HEK293T (cell line): ENCODE measurements around the gene PTPRD.

Experiments used
- ARNT ChIP-seq: fragments of 450-650 bp; IDR thresholded peaks from 2 replicates; pipeline ENCODE4 v1.6.1; 2017; ENCODE audit warnings: mild to moderate bottlenecking
- BHLHE40 ChIP-seq: fragments of 450-650 bp; IDR thresholded peaks from 2 replicates; pipeline ENCODE4 v1.6.1; 2016; ENCODE audit warnings: mild to moderate bottlenecking, moderate library complexity, borderline replicate concordance
- CTBP1 ChIP-seq: fragments of 450-650 bp; IDR thresholded peaks from 2 replicates; pipeline ENCODE4 v1.6.1; 2016; ENCODE audit warnings: borderline replicate concordance
- ELF4 ChIP-seq: fragments of 450-650 bp; IDR thresholded peaks from 2 replicates; pipeline ENCODE4 v1.6.1; 2017; ENCODE audit warnings: antibody characterized with exemption
- FOXK2 ChIP-seq: fragments of 450-650 bp; IDR thresholded peaks from 2 replicates; pipeline ENCODE4 v1.6.1; 2016; ENCODE audit warnings: mild to moderate bottlenecking
- FOXM1 ChIP-seq: fragments of 450-650 bp; IDR thresholded peaks from 2 replicates; pipeline ENCODE4 v1.6.1; 2017; ENCODE audit warnings: mild to moderate bottlenecking, borderline replicate concordance
- L3MBTL2 ChIP-seq: fragments of 450-650 bp; conservative IDR thresholded peaks from 2 replicates; pipeline ENCODE4 v1.6.1; 2016; ENCODE audit warnings: mild to moderate bottlenecking
- LEF1 ChIP-seq: fragments of 450-650 bp; IDR thresholded peaks from 2 replicates; pipeline ENCODE4 v1.6.1; 2017; ENCODE audit warnings: mild to moderate bottlenecking, borderline replicate concordance
- NFRKB ChIP-seq: fragments of 450-650 bp; IDR thresholded peaks from 2 replicates; pipeline ENCODE4 v1.6.1; 2016; ENCODE audit warnings: mild to moderate bottlenecking, moderate library complexity
- SP1 ChIP-seq: fragments of 450-650 bp; IDR thresholded peaks from 2 replicates; pipeline ENCODE4 v1.6.1; 2017
- SUZ12 ChIP-seq: fragments of 450-650 bp; IDR thresholded peaks from 2 replicates; pipeline ENCODE4 v1.6.1; 2016; ENCODE audit warnings: mild to moderate bottlenecking
- TARDBP ChIP-seq: fragments of 450-650 bp; IDR thresholded peaks from 2 replicates; pipeline ENCODE4 v1.6.1; 2016
- TF ChIP-seq, protein P1 (sequence below): fragments of 450-650 bp; IDR thresholded peaks from 2 replicates; pipeline ENCODE4 v1.6.1; 2016

- TF ChIP-seq BHLHE40, result no peak
- no peak for TF ChIP-seq SP1
- no peak for TF ChIP-seq FOXM1
- no peak for TF ChIP-seq FOXK2
- no peak for TF ChIP-seq ARNT
- no peak for TF ChIP-seq NFRKB
- TF ChIP-seq TARDBP, result no peak
- no peak for TF ChIP-seq L3MBTL2
- no peak for TF ChIP-seq LEF1
- no peak for TF ChIP-seq SUZ12
- TF ChIP-seq ELF4, result no peak
- TF ChIP-seq CTBP1, result no peak
- TF ChIP-seq, protein P1, sequence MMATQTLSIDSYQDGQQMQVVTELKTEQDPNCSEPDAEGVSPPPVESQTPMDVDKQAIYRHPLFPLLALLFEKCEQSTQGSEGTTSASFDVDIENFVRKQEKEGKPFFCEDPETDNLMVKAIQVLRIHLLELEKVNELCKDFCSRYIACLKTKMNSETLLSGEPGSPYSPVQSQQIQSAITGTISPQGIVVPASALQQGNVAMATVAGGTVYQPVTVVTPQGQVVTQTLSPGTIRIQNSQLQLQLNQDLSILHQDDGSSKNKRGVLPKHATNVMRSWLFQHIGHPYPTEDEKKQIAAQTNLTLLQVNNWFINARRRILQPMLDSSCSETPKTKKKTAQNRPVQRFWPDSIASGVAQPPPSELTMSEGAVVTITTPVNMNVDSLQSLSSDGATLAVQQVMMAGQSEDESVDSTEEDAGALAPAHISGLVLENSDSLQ, result no peak
These were observed 2344.5 kb downstream of the PTPRD start for GRCh38 chr9:8268216-8268878.
